Mucosa of rectum (tissue), 2 donors: ENCODE results near the gene ZNF740.
A peak's percentile ranks its signal among the peaks of the same experiment; 100 is the strongest.

Source experiments
- H3K27ac ChIP-seq, 2 donors: one replicate each; pipeline ENCODE4 v1.7.0; 2013; ENCODE audit warnings: inconsistent platforms in 2 of 2, low read depth in 2 of 2, low read length in 2 of 2
- H3K27me3 ChIP-seq, 2 donors: one replicate each; pipeline ENCODE4 v1.7.0; 2013; ENCODE audit warnings: low read length in 2 of 2; ENCODE audit not compliant: control insufficient read depth in 2 of 2, insufficient read depth in 2 of 2
- H3K36me3 ChIP-seq, 2 donors: one replicate each; pipeline ENCODE4 v1.7.0; 2013; ENCODE audit warnings: low read length in 2 of 2; ENCODE audit not compliant: control insufficient read depth in 2 of 2, insufficient read depth in 2 of 2
- H3K4me1 ChIP-seq, 2 donors: one replicate each; pipeline ENCODE4 v1.7.0; 2013; ENCODE audit warnings: low read length in 2 of 2, mild to moderate bottlenecking in 1 of 2; ENCODE audit not compliant: control insufficient read depth in 2 of 2, insufficient read depth in 2 of 2
- H3K4me3 ChIP-seq, 2 donors: one replicate each; pipeline ENCODE4 v1.7.0; 2013; ENCODE audit warnings: low read length in 2 of 2
- H3K9ac ChIP-seq, 2 donors: one replicate each; pipeline ENCODE4 v1.7.0; 2013; ENCODE audit warnings: low read length in 2 of 2, low read depth in 1 of 2, mild to moderate bottlenecking in 1 of 2
- H3K9me3 ChIP-seq, 2 donors: one replicate each; pipeline ENCODE4 v1.7.0; 2013; ENCODE audit warnings: low read length in 2 of 2; ENCODE audit not compliant: control insufficient read depth in 2 of 2
- donor health status: healthy.
- donor health status: Normal muscosa, but diverticular disease.

ZNF740 gene

DNA sequence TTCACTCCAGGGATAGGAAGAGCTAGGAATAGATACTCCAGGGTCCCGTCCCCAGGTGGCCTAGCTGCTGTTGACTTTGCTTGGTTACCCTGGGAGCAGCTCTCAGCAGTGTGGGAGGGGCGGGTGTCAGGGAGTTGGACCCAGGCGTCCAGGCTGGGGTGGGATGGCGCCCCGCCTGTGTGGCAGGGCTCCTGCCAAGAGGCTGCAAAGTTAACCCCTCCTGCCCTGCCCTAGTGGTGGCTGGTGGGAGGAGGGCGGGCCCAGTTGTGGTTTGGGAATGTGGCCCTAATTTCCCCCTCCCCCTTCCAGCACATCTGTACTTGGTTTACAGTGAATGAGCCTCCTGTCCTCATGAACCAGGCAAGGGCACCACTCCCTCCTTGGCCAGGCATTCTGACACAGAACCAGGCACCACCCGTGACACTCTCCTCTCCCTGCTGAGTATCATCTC is 53.2 kb downstream of the ZNF740 start:
- H3K27me3 ChIP-seq, result no peaks in the 10 kb centered on the region
- peak overlapping the region; percentile 14 to 62 for H3K9ac ChIP-seq
- H3K4me1 ChIP-seq, result peaks cover 29 to 38% of the 10 kb centered on the region in 2 donors
- peak overlapping the region in 1 of 2 donors; percentile 85 for H3K27ac ChIP-seq
- no peaks in the 10 kb centered on the region for H3K36me3 ChIP-seq
- H3K9me3 ChIP-seq, result no peaks in the 10 kb centered on the region
- peak overlapping the region; percentile 22 to 72 for H3K4me3 ChIP-seq

DNA sequence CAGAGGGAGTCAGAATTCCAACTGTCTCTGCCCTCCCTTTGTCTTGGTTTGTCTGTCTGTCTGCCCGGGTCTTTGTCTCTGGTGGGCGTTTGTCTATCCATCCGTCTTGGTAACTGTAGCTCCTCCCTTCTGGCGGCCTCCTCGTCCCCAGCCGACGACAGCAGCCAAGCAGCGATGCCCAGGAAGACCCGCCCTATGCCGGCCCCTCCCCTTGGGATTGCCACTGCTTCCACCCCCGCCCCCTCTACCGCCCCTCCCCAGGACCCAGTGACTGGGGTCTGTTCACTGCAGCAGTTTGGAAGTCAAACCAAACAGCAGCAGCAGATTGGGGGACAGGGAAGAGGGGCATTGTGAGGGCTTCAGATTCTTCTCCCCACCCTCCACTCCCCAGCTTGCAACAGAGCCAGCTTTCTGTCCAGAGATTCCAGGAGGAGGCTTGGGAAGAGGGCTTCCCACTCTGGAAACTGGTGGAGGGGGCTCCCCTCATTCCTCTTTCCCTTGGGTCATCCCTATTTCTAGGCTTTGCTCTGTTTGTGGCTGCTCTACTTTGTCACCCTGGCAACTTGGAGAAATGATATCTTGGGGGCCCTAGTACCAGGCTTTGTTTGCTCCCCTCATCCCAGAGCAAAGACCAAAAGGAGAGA is 53.9 kb downstream of the ZNF740 start:
- H3K9ac ChIP-seq, result no peak overlapping the region
- H3K36me3 ChIP-seq, result no peaks in the 10 kb centered on the region
- no peaks in the 10 kb centered on the region for H3K9me3 ChIP-seq
- no peak overlapping the region for H3K4me3 ChIP-seq
- no peaks in the 10 kb centered on the region for H3K27me3 ChIP-seq
- H3K4me1 ChIP-seq, result peaks cover 29 to 38% of the 10 kb centered on the region in 2 donors
- no peak overlapping the region for H3K27ac ChIP-seq

DNA sequence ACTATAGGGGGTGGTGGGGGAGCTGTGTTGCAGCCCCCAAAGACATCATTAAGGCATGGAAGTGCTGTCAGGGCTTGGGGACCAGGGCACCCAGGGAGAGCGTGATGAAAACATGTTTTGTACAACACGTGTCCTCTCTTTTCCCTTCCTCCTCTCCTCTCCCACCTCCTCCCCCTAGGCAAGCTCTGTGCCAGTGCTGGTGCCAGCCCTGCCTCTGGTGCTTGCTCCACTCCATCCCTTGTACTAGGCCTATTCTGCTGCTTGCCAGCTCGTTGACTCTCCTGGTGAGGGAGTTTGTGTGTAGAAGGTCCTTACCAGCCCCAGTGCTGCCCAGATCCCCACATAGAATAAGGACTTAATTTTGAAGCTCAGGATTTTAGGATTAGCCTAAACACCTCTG is 54.6 kb downstream of the ZNF740 start:
- Histone ChIP-seq H3K27me3 (no peaks in the 10 kb centered on the region), H3K9me3 (no peaks in the 10 kb centered on the region), H3K4me1 (peaks cover 29 to 34% of the 10 kb centered on the region in 2 donors), H3K9ac (no peak overlapping the region), H3K4me3 (no peak overlapping the region), H3K27ac (no peak overlapping the region), H3K36me3 (no peaks in the 10 kb centered on the region)

DNA sequence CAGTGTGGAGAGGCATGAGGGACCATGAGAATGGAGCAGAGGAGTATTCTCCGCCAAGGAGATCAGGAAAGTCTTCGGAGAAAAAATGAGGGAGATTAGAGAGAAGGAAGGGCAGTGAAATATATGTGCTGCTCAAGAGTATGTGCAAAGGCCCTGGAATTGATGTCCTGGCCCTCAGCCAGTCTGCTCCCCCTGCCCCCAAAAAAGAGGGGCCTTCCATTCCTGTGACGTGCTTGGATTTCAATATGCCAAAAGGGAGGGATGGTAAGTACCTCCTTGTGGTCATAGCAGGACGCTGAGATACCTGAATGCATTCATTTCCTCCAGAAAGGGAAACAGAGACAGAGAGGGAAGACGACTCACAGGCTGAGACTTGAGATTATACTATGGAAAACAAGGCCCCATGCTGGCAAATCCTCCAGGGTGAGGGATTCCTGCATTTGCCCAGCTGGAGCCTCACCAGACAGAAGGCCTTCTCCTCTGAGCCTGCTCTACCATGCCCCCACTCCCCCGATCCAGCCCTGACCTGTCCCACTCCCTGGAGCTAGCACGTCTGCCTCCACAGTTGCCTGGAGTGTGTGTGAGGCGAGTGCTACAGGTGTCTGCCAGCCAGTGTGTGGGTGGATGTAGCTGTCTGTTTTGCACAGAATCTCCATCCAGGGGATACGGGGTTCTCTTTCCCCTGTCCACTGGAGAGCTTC is 55.4 kb downstream of the ZNF740 start:
- no peaks in the 10 kb centered on the region for H3K36me3 ChIP-seq
- H3K27me3 ChIP-seq, result no peaks in the 10 kb centered on the region
- H3K4me3 ChIP-seq, result no peak overlapping the region
- H3K4me1 ChIP-seq, result peaks cover 27 to 28% of the 10 kb centered on the region in 2 donors
- H3K9me3 ChIP-seq, result no peaks in the 10 kb centered on the region
- no peak overlapping the region for H3K27ac ChIP-seq
- H3K9ac ChIP-seq, result peak overlapping the region in 1 of 2 donors; percentile 14

DNA sequence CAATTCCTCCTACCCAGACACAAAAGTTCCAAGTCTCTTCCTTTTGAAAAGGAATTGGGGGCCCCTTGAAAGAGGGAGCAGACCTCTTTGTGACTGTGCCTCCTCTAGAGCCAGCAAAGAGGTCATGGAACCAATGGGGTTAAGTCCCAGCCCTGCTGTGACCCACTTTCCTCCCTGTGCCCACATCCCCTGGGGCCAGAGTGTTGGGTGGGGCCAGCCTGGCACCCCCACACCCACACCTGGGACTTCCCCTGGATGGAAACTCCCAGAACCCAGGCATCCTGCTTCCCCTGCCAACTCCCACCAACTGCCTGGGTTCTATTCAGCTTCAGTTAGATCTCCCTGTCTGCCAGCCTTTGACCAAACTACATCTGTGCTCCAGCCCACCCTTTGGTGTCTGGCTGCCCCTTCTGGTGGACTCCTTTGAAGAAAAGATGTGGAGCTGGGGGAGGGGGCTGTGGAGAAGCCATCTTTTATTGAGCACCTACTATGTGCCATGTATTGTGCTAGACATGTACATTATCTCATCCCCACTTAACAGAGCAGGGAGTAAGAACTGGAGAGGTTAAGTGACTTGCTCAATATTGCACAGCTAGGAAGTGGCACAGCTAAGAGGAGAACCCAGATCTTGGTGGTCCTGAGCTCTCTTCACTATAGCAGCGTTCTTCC is 56.1 kb downstream of the ZNF740 start:
- no peak overlapping the region for H3K27ac ChIP-seq

DNA sequence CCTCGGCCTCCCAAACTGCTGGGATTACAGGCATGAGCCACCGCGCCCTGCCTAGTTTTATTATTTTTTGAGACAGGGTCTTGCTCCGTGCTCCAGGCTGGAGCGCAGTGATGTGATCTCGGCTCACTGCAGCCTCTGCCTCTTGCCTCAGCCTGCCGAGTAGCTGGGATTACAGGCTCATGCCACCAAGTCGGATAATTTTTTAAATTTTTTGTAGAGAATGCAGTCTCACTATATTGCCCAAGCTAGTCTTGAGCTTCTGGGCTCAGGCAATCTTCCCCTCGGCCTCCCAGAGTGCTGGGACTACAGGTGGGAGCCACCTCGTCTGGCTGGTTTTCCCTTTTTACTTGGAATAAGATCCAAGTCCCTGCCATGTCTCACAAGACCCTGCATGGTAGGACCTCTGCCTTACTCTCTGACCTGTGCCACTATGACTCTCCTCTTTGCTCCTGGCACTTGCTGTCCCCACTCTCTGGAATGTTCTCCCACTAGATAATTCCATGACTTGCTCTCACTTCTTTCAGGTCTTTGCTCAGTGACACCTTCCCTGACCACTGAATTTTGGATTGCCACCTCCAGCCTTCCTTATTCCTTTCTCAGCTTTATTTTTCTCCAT is 59.2 kb downstream of the ZNF740 start:
- Histone ChIP-seq H3K36me3 (no peaks in the 10 kb centered on the region), H3K9ac (no peak overlapping the region), H3K27me3 (no peaks in the 10 kb centered on the region), H3K27ac (no peak overlapping the region), H3K4me3 (no peak overlapping the region), H3K4me1 (no peaks in the 10 kb centered on the region), H3K9me3 (no peaks in the 10 kb centered on the region)

More for the DNA sequence above, 56.1 kb downstream of the ZNF740 start:
- Histone ChIP-seq H3K4me1 (peaks cover 20 to 21% of the 10 kb centered on the region in 2 donors), H3K9me3 (no peaks in the 10 kb centered on the region), H3K36me3 (no peaks in the 10 kb centered on the region), H3K9ac (no peak overlapping the region), H3K27me3 (no peaks in the 10 kb centered on the region), H3K4me3 (no peak overlapping the region)

DNA sequence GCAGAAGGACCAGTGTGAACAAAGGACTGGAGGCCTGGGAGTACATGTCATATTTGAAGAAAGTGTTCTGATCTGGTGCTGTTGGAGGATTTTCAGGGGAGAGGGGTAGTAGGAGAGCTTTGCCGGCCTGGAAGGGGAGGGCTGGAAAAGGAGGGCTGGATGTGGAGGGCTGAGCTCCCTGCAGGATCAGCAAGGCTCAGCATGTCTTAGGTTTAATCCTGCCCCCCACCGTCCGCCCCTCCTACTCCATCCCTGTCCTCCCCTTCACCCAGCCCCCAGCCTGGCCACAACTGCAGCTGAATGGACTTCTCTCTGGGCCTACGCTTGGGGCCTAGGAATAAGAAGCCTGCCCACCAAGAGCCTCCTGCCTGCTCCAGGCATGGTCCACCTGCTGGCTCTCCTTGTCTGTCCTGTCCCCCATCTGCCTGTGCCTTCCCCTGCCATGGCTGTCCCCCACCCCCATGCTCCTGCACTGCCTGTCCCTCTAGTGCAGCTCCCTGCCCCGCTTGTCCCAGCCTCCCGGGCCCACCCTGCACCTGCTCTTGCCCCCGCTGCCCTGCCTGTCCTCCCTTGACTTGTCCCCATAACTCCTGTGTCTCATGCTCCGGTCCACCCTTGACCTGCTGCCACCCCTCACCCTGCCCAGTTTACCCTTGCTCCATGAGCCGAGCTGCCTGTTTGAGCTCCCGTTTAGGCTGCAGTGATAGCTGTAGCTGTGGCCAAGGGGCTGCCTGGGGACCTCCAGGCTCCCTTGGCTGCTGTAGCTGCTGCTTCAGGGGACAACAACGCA is 61.3 kb downstream of the ZNF740 start:
- Histone ChIP-seq H3K36me3 (no peaks in the 10 kb centered on the region), H3K4me1 (no peaks in the 10 kb centered on the region), H3K4me3 (no peak overlapping the region), H3K9me3 (no peaks in the 10 kb centered on the region), H3K27ac (no peak overlapping the region), H3K27me3 (no peaks in the 10 kb centered on the region), H3K9ac (no peak overlapping the region)

DNA sequence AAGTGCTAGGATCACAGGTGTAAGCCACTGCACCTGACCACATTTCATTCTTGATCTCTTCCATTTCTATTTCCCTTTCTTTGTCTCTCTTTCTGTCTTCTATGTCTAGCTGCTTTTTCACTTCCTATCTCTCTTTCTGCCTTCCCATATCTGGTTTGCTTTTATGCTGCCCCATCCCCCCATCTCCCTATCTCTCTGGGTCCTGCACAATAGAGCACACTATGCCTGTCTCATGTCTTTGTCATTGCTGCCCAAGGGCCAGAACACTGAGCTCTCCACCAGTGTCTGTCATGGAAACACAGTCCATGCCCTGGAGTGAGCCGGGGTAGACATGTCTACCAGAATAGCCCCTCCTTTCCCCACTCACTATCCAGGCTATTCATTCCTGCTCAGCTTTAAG is 63.8 kb downstream of the ZNF740 start:
- Histone ChIP-seq H3K4me1 (no peaks in the 10 kb centered on the region), H3K9ac (no peak overlapping the region), H3K27ac (no peak overlapping the region), H3K4me3 (no peak overlapping the region), H3K36me3 (no peaks in the 10 kb centered on the region), H3K9me3 (no peaks in the 10 kb centered on the region), H3K27me3 (no peaks in the 10 kb centered on the region)
